ENCODE data around the gene SFMBT1. TPM values are rescaled to one million over a fixed set of nuclear protein-coding genes. Genes with fewer than 3 reads are reported as not detected.

SFMBT1 gene
- total RNA-seq, 1 experiment from 2014 or later, result 14.3 TPM

DNA sequence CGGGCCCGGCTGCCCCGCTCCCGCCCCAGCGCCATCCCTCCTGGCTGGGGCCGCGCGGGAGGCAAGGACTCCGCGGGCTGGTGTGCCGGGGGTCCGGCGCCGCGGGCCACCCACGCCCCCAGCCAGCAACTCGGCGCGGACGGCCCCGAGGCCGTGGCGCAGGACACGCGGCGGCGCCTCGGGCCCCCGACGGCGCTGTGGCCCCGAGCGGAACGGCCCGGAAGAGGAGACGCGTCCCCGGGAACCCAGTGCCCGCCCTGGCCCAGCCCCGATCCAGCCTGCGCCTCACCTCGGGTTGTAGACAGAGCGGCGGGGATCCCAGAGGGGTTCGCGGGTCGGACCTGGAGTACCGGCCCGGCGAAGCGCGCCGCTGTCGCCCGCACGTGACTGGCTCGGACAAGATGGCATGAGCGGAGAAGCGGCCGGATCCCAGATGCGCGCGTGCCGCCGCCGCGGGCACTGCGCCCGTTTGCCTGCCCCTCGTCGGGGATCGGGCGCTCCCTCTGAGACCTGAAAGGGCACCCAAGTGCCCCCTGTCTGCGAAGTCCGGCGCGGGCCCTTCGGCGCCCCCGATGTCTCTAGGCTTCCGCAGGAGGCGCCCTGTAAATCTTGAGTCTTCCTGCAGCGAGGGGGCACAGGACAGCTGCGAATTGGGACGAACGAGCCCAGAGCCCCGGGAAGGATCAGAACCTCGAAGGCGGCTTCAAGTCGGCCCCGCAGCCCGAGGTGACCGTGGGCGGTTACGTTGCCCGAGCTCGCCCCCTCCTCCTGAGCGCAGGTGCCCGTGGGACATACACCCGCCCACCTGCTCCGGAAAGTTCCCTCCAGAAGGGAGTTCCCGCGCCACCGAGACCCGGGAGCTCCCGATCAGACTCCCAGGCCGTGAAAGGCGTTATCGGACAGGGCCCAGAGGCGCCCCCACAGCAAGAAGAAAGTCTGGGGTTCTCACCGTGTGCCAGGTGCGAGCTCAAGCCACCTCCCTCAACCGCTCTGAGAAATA, 598 bp upstream of the SFMBT1 start:
- Histone ChIP-seq H3K27me3 (ENCODE audit: insufficient read depth, low read depth) (no peaks in the 10 kb centered on the region), H3K4me2 (peak overlapping the region; percentile 62), H3K27ac (no peak overlapping the region), H3K9me3 (ENCODE audit: insufficient read depth, low read depth) (no peaks in the 10 kb centered on the region), H2AFZ (peak overlapping the region; percentile 70), H3K36me3 (ENCODE audit: low read depth) (no peaks in the 10 kb centered on the region), H4K20me1 (ENCODE audit: insufficient read depth) (no peaks in the 10 kb centered on the region), H3K79me2 (ENCODE audit: low read depth) (peaks cover 33% of the 10 kb centered on the region), H3K4me1 (replicated peaks; ENCODE audit: insufficient read depth) (peaks cover 15% of the 10 kb centered on the region), H3F3A (ENCODE audit: insufficient read depth, low read depth) (peaks cover 16% of the 10 kb centered on the region; the same call in 1 of the 2 replicates), H3K9me2 (ENCODE audit: insufficient read depth) (no peaks in the 10 kb centered on the region), H3K4me3 (peak overlapping the region; percentile 81; the same call in 1 of the 2 replicates)
- BruUV-seq (replicated peaks), result TSS peak; percentile 42
- peak in 1 of 2 experiments; percentile 44 for DNase-seq
- CTCF ChIA-PET, result interaction anchor here (0.6 to 0.7 kb wide), 2 partner anchors 19 to 475 kb away, joined by 3 to 9 read pairs; no protein-coding TSS in a partner anchor
- POLR2A ChIA-PET (ENCODE audit: unreplicated experiment), result interaction anchor here (0.5 to 0.6 kb wide), 2 partner anchors 135 to 343 kb away, joined by 3 to 11 read pairs; no protein-coding TSS in a partner anchor
- intact Hi-C loops (cut with micrococcal nuclease; ENCODE audit: unreplicated experiment), result loop anchor here (10.0 kb wide), 1 partner anchor 112 kb away; no protein-coding TSS in a partner anchor
- TF ChIP-seq, protein P1, sequence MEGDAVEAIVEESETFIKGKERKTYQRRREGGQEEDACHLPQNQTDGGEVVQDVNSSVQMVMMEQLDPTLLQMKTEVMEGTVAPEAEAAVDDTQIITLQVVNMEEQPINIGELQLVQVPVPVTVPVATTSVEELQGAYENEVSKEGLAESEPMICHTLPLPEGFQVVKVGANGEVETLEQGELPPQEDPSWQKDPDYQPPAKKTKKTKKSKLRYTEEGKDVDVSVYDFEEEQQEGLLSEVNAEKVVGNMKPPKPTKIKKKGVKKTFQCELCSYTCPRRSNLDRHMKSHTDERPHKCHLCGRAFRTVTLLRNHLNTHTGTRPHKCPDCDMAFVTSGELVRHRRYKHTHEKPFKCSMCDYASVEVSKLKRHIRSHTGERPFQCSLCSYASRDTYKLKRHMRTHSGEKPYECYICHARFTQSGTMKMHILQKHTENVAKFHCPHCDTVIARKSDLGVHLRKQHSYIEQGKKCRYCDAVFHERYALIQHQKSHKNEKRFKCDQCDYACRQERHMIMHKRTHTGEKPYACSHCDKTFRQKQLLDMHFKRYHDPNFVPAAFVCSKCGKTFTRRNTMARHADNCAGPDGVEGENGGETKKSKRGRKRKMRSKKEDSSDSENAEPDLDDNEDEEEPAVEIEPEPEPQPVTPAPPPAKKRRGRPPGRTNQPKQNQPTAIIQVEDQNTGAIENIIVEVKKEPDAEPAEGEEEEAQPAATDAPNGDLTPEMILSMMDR (conservative IDR thresholded peaks at IDR 0.05), result no peak

GRCh38 chr3:53044711-53045517, 959 bp downstream of the SFMBT1 start:
- BruUV-seq (replicated peaks), result TSS peak; percentile 40
- peak overlapping the region; percentile 90 for H3K4me2 ChIP-seq
- intact Hi-C loops (cut with micrococcal nuclease; ENCODE audit: unreplicated experiment), result loop anchor here (10.0 kb wide), 1 partner anchor 110 kb away; no protein-coding TSS in a partner anchor
- H3K36me3 ChIP-seq (ENCODE audit: low read depth), result no peaks in the 10 kb centered on the region
- peak in 1 of 2 experiments; percentile 53 for DNase-seq
- H3K4me1 ChIP-seq (replicated peaks; ENCODE audit: insufficient read depth), result peaks cover 29% of the 10 kb centered on the region
- peaks cover 49% of the 10 kb centered on the region for H3K79me2 ChIP-seq (ENCODE audit: low read depth)
- peak overlapping the region; percentile 37 for H3K27ac ChIP-seq
- no peaks in the 10 kb centered on the region for H3K9me2 ChIP-seq (ENCODE audit: insufficient read depth)
- H3K4me3 ChIP-seq, result peak overlapping the region; percentile 84
- CTCF ChIA-PET, result no interaction called here
- POLR2A ChIA-PET (ENCODE audit: unreplicated experiment), result interaction anchor here (0.6 kb wide), 1 partner anchor 1373 kb away, joined by 8 read pairs; no protein-coding TSS in a partner anchor
- peak overlapping the region; percentile 82 for H2AFZ ChIP-seq
- H3K27me3 ChIP-seq (ENCODE audit: insufficient read depth, low read depth), result no peaks in the 10 kb centered on the region
- TF ChIP-seq, protein P1 (conservative IDR thresholded peaks at IDR 0.05), result no peak
- TF ChIP-seq EZH2 (IDR thresholded peaks at IDR 0.05; ENCODE audit: low read depth), result no peak
- H3K9me3 ChIP-seq (ENCODE audit: insufficient read depth, low read depth), result no peaks in the 10 kb centered on the region
- H3F3A ChIP-seq (ENCODE audit: insufficient read depth, low read depth), result peaks cover 26% of the 10 kb centered on the region; the same call in 1 of the 2 replicates
- 0 out of 2 replicates have a peak, but pooled peaks cover 4% of the 10 kb centered on the region for H4K20me1 ChIP-seq (ENCODE audit: insufficient read depth)

DNA sequence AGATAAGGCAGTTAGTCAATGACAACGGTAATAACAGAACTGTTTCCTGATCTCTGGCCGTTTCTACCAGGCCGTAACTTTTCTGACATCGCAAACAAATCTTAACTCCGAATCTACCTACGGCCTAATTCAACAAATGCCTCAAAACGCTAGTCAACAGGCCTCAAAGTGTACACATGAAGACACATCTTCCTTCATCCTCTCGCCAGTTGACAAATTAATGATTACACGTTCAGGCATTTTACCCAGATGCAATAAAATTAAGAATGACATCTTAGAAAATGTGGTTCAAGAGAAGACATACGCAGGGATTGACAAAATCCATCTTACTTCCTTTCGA, 1.5 kb downstream of the SFMBT1 start:
- Histone ChIP-seq H3K79me2 (ENCODE audit: low read depth) (peaks cover 53% of the 10 kb centered on the region), H3K27me3 (ENCODE audit: insufficient read depth, low read depth) (no peaks in the 10 kb centered on the region), H3K4me1 (replicated peaks; ENCODE audit: insufficient read depth) (peaks cover 31% of the 10 kb centered on the region), H3K4me3 (peak overlapping the region; percentile 84), H3K36me3 (ENCODE audit: low read depth) (no peaks in the 10 kb centered on the region), H3K9me3 (ENCODE audit: insufficient read depth, low read depth) (no peaks in the 10 kb centered on the region), H4K20me1 (ENCODE audit: insufficient read depth) (0 out of 2 replicates have a peak, but pooled peaks cover 4% of the 10 kb centered on the region), H2AFZ (peak overlapping the region; percentile 82), H3K4me2 (peak overlapping the region; percentile 90), H3K27ac (peak overlapping the region; percentile 37; the same call in 1 of the 2 replicates), H3K9me2 (ENCODE audit: insufficient read depth) (no peaks in the 10 kb centered on the region), H3F3A (ENCODE audit: insufficient read depth, low read depth) (peaks cover 26% of the 10 kb centered on the region; the same call in 1 of the 2 replicates)
- no TSS peak for BruUV-seq (replicated peaks)
- TF ChIP-seq EZH2 (IDR thresholded peaks at IDR 0.05; ENCODE audit: low read depth), result no peak
- TF ChIP-seq, protein P1 (conservative IDR thresholded peaks at IDR 0.05), result no peak
- POLR2A ChIA-PET (ENCODE audit: unreplicated experiment), result no interaction called here
- CTCF ChIA-PET, result no interaction called here
- intact Hi-C loops (cut with micrococcal nuclease; ENCODE audit: unreplicated experiment), result loop anchor here (10.0 kb wide), 1 partner anchor 110 kb away; no protein-coding TSS in a partner anchor
- DNase-seq, result no peak

All from PC-9 (cell line).